GM18526 (cell line): ENCODE results near the gene CDKAL1.

Experiments
- POLR2A ChIP-seq: IDR thresholded peaks from 3 replicates; pipeline ENCODE4 v1.6.1; 2011; ENCODE audit not compliant: insufficient read length; ENCODE audit errors: extremely low read depth

The CDKAL1 gene

DNA sequence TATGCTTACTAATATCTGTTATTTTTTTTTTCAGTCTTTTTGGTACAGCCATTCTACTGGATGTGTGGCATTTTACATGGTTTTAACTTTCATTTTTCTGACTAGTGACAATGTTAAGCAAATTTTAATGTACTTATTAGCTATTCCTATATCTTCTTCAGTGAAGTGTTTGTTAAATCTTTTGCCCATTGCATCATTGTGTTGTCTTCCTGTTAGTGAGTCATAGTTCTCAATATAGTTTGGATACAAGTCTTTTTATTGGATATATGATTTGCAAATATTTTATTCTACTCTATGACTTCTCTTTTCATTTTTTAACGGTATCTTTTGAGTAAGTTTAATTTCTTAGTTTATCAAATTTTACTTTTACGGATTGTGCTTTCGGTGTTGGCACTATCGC lies 519.4 kb downstream of the CDKAL1 start:
- TF ChIP-seq POLR2A = no peak

DNA sequence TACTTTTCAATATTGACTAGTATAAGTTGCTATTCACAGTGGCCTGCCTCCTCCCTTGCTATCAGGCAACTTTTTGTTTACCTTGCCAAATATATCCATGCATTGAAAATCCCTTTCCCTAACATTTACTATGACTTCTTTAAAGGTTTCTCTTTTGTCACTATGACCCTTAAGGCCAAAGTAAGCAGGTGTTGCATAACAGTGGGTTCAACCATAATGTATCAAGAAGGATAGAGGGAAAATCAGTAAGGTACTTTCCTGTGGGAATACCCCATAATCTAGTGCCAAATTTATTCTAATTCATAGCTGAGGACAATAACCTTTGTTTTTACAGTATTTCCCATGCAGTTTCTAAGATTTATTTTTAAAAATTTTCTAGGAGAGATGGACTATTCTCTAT lies 527.6 kb downstream of the CDKAL1 start:
- no peak for TF ChIP-seq POLR2A

DNA sequence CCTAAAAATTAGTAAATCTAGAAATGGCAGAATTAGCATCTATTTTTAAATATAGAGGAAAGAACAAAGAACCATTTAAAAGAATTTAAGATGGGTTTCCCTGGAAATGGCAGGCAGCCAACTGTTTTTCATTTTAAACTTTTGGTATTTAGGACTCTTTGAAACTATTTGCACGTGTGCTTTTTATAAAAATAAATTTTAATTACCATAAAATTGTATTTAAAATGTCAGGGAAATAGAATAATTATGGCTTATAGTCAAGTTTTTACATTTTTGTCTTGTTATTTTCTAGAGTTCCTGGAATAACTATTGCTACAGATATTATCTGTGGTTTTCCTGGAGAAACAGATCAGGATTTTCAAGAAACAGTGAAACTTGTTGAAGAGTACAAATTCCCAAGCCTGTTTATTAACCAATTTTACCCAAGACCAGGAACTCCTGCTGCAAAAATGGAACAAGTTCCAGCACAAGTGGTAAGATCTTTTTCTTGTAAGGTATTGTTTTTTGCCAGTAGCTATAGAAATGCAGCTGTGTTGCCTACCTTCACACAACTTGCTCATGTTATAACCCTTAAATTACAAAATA lies 530.6 kb downstream of the CDKAL1 start:
- TF ChIP-seq POLR2A = no peak

DNA sequence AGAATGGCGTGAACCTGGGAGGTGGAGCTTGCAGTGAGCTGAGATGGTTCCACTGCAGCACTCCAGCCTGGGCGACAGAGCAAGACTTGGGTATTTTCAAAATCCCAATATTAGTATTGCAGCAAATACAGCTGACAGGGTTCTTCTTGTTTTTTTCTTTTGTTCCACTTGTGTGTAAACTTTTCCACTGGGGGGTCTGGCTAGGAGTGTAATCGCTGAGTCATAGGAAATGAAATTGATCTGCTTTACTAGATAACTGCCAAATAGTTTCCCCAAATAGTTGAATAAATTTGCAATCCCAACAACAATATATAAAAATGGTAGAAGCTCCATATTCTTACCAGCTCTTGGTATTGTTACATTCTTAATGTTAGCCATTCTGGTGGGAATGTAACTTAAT lies 533.3 kb downstream of the CDKAL1 start:
- TF ChIP-seq POLR2A = no peak

DNA sequence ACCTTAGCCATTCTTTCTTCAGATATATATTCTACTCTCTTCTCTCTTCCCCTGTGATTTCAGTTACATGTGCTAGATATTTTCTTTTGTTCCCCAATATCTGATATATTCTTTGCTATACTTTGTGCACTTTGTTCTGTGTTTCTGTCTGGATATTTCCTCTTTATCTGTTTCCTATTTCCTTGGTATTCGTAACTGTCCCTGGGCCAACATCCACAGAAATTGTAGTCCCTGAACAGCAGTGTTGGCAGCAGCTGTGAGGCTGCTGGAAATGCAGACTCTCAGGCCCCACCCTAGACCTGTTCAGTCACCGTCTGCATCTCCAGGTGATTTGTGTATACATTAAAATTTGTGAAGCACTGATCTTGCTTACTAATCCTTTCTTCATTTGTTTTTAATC lies 536.4 kb downstream of the CDKAL1 start:
- no peak for TF ChIP-seq POLR2A

DNA sequence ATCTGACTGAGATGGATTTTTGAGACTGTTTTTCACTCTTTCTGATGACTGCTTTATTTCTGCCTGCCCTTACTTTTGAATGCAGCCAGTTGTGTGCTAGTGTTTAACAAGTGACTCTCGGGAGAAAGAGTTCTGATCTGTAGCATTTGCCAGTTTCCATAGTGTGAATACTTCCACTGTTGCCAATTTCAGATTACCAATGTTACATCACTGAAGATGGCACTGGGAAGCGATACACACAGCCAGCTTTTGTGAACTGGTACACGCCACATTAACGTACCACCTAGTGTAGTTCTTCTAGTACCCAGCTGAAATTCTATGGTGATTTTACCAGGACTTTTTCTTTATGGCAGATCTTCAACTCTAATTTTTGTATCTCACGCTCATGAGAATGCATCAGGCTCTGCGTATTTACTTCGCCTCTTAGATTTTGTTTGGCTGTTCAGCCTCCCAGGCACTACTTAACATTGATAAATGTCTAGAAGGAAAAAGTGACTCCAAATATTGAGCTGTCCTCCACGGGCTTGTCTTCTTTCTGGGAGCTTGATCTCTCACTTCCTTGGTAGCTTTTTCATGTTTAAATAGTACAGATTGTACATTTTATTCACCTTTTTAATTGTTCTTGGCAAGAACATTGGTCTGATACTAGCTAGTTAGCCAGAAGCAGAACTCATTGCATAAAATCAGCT lies 537.7 kb downstream of the CDKAL1 start:
- TF ChIP-seq POLR2A = no peak

DNA sequence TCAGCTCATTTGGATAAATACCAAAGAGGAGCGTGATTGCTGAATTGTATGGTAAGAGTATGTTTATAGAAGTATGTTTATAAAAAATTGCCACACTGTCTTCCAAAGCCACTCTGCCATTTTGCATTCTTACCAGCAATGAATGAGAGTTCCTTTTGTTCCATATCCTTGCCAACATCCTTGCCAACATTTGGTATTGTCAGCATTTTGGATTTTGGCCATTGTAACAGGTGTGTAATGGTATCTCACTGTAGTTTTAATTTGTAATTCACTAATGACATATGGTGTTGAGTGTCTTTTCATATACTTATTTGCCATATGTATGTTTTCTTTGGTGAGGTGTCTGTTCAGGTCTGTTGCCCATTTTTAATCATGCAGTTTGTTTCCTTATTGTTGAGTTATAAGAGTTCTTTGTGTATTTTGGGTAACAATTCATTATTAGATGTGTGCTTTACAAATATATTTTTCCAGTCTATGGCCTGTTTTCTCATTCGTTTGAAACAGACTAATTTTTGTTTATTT lies 539.1 kb downstream of the CDKAL1 start:
- TF ChIP-seq POLR2A = no peak

DNA sequence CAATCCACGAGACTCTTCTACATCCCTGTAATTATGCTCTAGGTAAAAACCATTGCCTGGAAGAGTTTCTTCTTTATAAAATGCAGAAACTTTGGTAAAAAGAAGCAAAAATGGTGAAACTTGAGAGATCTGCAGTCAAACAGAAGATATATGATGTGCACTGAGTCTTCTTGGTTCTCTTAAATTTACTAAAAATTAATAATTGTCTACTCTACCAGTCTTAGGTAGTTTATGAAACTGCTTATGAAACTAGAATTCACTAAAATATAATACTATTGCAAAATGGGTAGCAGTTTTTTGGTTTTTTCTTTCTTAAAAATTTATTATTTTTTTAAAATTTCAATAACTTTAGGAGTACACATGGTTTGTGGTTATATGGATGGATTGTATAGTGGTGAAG lies 540.2 kb downstream of the CDKAL1 start:
- TF ChIP-seq POLR2A = no peak

DNA sequence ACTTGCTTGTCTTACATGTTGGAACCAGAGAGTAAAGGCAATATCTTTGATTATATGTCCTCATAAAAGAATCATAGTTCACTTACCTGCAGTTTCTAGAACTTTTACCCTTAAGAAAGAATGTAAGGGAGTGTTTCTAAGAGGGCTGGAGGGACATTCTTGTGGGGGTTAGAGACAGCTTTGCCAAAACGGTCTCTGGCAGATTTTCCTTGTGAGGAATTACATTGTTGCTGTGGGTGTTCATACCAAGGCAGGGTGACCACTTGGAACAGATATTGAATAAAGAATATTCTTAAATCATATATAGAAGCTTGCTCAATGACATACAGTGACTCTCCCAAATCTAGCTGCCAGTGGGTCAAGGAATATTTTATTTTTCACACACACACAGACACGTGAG lies 541.7 kb downstream of the CDKAL1 start:
- TF ChIP-seq POLR2A = no peak

DNA sequence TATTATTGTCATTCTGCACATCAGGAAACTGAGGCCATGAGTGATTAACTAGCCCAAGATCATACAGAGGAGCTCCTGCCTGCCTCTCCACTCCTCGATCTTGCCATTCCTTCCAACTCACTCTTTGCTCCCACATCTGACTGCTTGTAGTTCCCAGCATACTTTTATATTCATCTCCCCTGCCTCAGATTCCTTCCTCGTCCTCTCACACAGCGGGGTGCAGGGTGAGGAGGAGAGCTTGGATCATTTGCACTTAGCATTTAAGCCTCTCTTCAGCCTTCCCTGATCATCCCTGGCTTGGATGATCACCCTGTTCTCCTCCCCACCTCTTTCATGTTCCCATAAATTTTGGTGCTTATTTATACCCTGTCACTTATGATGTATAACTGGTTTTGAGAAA lies 544.2 kb downstream of the CDKAL1 start:
- TF ChIP-seq POLR2A = no peak

DNA sequence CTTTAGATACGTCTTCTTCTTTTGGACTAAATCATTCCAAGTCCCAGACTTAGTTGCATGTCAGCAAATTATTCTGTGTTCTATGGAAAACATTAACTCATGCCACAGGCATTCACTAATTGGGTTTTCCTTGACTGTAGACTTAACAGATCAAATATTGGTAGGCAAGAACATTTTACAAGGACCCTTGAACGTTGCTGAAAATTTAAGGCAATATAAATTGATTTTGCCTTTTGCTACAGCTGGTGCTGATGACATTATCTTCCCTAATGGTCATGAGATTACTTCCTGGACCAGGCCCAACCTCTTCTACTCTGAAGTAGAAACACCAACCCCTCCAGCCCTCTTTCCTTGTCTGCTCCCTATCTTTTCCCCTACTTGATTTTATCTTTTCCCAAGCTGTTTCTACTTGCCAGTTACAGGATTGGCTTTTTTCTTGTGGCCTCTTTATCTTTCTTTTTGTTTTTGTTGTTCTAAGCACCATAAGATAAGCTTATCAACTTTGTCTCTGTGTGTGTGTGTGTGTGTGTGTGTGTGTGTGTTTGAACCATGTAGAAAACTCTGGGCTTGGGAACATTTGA lies 545.3 kb downstream of the CDKAL1 start:
- TF ChIP-seq POLR2A = no peak

DNA sequence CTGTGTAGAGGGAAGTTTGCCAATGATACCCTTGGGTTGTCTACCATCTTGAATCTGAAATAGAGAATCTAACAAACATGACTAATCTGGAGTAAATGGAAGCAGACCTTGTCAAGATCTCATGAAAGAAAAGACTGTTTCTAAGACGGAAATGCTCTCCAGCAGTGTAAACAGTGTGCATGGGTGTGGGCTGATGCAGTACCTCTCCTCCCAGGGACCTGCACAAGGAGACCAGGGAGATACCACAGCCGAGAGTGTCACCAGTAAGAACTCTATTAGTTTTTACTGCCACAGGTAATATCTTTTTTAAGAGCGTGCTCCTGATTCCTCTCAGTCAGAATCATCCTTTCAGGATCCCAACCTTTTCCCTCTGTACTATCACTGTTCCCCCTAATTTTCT lies 546.0 kb downstream of the CDKAL1 start:
- TF ChIP-seq POLR2A = no peak

DNA sequence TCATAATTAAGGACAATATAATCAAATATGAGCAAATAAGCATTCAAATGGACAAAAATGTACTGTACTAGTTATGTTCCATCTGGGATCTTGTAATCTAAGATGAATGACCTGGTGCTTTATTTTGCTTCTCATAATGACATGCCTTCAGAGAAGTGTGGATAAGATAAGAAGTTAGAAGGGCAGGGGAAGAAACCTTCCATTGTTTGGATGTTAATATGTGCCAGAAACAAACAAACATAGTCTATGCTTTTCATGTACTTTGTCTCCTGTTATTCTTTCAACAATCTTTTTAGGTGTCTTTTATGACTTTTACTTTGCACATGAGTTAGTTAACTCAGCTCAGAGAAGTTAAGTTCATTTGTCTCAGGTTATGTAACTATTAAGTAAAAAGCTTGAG lies 547.8 kb downstream of the CDKAL1 start:
- no peak for TF ChIP-seq POLR2A

DNA sequence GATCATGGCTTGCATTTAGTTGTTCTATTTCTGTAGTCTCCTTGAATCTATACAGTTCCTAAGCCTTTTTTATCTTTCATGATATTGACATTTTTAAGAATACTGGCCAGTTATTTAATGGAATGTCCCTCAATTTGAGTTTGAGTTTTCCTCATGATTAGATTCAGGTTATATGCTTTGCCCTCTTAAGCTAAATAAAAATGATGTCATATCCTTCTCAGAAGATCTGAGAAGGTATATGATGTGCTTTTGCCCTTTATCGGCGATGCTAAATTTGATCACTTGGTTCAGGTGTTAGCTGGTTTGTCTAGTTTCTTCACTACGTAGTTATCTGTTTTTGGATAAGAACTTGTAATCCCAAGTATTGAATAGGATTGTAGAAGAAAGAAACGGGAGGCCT lies 549.5 kb downstream of the CDKAL1 start:
- TF ChIP-seq POLR2A = no peak

DNA sequence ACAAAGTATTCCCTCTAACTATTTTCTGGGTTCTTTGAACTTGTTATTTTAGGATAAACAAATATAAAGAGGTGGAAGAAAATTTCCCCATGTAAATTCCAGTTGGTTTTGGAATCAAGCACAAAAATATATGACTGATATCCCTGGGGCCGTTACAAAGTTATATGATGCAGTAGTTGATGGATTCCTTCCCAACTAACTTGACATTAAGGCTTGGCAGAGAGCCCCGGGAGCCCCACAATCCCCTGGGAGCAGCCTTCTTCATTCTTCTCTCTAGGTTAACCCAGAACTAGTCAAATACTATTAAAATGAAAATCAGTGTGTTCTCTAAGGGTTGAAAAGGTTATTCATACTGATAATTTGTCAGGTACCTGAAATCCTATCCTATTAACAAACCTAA lies 550.4 kb downstream of the CDKAL1 start:
- no peak for TF ChIP-seq POLR2A

DNA sequence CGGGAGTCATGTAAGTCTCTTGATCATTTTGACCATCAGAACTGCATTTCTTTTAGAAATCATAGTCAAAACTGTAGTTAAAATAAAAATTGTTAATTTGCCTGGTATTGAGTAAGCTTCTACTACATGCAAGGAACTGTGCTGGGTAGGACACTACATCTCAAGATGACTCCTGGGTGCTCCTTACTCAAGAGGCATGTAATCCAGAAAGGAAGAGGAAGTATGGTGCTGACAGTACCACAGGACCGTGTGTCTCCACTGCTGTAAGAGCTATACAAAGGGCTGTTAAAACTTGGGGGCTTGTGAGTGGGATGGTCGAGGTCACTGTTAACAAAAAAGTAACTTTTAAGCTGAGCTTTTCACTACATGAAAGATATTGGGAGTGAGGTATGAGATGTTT lies 551.0 kb downstream of the CDKAL1 start:
- no peak for TF ChIP-seq POLR2A

DNA sequence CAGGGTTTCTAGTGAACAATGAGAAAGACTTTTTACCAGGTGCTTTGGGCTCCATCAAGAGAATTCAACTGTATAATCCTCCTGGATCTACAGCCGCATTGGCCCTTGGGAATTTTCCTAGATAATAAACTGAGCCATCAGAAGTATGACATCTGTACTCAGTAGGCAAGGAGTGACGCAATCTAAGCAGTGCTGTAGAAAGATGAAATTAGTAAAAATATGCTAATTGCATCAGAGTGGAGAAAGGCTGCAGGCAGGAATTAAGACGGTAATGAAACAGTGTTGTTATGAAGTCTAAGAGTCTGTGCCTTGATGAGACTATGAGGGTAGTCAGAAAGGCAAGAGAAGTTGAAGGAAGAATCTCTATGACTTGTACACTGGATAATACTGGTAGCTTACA lies 551.4 kb downstream of the CDKAL1 start:
- TF ChIP-seq POLR2A = no peak
